Measurements from ENCODE around the gene ST3GAL5.
"Not testable (repeated sequence)": the region's sequence is repeated elsewhere in the genome, so short reads cannot be mapped to it uniquely, and the experiment has no call there.

The ST3GAL5 gene

GRCh38 chr2:85888684-85889626, at the start of gene ST3GAL5:
Gene ST3GAL5, minus strand, starts transcription at chr2:85888990. Its CDS starts 85 bp downstream, at chr2:85888905.
- DNase-seq, result peak; percentile 81

DNA sequence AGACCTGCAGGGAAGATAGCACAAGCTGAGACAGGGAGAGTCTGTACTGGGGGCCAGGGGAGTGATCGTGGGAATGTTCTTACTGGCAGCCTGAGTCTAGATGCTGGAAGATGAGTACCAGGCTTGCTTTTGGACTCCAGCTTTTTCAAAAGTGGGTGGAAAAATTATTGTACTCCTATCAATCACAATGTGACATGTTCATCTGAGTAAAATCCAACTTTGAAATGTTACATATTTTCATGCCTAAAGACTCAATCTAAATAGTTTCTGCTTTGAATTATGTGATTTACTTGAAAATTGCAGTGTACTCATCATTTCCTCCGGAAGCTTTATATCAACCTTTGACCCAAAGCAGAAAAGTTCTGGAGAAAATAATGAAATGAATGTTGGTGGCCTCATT, 49.7 kb upstream of the ST3GAL5 start:
- DNase-seq, result no peak

DNA sequence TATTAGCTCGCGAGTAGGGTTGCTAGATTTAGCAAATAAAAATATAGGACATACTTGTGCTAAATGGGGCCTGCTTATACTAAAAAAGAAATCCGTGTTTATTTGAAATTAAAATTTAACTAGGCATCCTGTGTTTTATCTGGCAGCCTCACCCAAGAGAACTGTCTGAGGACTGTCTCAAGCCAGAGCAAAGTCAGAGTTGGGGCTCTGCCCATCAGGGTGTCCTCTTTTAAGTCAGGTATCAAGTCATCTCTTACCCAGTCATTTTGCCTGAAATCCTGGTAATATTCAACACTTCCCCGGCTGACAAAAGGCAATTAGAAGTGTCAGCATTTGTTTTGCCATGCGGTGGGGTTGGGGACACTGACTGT, 48.3 kb upstream of the ST3GAL5 start:
- no peak for DNase-seq

- no peak for DNase-seq
Observed at GRCh38 chr2:85936421-85937068, 47.8 kb upstream of the ST3GAL5 start.

DNA sequence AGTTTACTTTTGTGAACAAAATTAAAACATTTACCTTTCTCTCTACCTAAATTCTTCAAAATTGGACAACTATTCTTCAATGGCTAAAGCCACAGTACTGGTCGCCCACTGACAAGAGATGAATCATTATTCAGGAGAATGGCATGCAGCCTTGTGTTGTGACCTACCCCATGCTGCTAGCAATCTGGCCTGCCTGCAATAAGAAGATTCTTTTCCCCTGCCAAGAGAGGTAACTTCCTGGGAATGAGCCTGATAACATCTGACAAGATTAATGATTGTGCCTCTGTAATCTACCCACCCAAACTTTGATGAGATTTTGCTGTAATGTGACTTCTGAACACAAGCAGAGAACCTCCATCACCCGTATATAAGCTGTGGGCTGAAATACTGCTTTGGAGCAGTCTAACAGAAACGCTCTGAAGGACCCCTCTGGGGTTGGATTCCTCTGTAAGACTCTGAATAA, 47.0 kb upstream of the ST3GAL5 start:
- DNase-seq, result no peak

DNA sequence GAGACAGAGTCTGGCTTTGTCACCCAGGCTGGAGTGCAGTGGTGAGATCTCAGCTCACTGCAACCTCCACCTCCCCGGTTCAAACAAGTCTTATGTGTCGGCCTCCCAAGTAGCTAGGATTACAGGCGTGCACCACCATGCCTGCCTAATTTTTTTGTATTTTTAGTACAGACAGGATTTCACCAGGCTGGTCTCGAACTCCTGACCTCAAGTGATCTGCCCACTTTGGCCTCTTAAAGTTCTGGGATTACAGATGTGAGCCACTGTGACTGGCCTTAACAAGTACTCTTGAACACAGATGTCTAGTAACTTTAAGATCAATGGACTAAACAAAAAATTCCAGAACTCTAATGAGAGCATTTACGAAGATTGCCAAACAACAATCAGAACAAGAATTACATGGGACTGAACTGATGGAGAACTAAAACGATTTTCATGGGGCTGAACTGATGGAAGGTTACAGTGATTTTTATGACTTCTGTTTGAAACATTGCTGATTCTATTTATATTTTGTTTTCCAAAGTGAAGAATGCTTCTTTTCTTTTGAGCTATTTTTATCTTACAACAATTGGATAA, 46.5 kb upstream of the ST3GAL5 start:
- DNase-seq, result no peak

DNA sequence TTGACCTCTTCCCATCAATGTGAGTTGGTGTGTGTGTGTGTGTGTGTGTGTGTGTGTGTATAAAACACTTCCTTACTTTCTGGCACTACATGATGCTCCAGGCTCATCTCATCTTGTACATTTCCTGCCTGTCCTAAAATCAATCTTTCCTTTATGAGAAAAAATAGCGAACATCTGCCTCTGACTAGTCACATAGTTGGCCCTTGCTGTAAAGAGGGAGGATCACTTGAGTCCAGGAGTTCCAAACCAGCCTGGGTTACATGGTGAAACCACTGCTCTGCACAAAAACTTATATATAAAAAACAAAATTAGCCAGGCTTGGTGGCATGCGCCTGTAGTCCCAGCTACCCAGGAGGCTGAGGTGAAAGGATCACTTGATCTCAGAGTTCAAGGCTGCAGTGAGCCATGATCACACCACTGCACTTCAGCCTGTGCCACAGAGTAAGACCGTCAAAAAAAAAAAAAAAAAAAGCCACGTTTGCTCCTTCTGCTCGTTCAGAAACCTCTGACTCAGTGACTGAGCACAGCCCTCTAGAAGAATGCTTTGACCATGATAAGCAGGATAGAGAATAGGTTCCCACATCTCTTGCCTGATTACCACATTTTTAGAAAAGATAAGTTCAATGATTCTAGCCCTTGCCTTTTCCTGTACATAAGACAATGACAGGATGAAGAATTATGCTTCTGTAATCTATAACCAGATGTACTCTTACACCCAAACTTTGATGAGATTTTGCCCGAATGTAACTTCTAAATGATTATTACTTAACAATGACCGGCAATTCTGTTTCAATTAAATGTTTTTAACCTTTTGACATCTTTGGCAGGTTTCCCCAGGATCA, 45.2 kb upstream of the ST3GAL5 start:
- DNase-seq, result no peak

GRCh38 chr2:85931151-85931550, 42.4 kb upstream of the ST3GAL5 start:
- DNase-seq, result not testable (repeated sequence)

- DNase-seq, result no peak
Observed at GRCh38 chr2:85930129-85931124, 41.6 kb upstream of the ST3GAL5 start.

DNA sequence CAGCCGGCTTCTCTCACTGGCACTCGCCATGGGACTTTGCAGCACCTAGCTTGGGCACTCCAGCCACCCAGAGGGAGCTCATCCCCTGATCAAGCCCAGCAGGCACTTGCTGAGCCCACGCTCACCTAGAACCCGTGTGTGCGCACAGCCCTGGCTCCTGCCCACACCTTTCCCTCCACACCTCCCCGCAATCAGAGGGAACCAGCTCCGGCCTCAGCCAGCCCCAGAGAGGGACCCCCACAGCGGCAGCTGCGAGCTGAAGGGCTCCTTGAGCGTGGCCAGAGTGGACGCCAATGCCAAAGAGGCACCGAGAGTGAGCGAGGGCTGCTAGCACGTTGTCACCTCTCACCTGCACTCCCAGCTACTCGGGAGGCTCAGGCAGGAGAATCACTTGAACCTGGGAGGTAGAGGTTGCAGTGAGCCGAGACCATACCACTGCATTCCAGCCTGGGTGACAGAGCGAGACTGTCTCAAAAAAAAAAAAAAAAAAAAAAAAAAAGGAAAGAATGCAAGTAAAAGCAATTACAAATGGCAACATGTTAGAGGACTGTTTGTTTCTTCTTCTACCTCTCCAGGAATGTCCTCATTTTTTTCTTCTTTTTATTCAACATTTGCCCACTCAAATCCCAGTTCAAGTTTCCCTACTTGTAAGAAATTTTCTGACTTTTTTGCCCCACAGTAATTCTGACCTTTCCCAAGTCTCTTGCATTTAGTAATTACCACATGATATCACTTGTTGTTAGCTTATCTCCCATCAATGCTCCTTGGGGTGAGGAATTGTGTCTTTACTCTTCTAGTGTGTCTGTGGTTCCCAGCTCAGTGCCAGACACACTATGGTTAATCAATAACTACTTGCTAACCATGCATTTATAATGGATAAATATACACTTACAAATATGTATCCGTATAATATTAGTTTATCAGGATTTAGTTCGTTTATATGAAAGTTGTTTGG, 40.6 kb upstream of the ST3GAL5 start:
- no peak for DNase-seq

GRCh38 chr2:85926931-85927661, 38.3 kb upstream of the ST3GAL5 start:
- no peak for DNase-seq

GRCh38 chr2:85926526-85926925, 37.7 kb upstream of the ST3GAL5 start:
- DNase-seq, result no peak

GRCh38 chr2:85925216-85925671, 36.5 kb upstream of the ST3GAL5 start:
- DNase-seq, result no peak

DNA sequence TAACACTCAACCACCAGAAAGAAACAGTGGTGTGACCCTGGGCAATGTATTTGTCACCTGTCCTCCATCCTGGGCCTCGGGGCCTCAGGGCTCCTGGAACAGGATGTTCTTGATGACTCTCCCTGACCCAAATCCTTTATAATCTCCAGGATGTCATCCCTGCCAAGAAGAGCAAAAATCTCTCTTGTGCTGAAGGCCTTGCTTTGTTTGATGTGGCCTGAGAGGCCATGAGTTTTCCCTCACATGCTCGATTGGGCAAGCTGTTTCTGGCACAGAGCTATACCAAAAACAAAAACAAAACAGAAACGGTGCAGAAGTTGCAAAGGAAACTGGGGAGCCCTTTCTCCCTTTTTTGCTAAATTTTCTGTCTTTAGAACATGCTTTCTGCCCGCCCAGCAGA, 35.7 kb upstream of the ST3GAL5 start:
- no peak for DNase-seq

GRCh38 chr2:85922199-85922598, 33.4 kb upstream of the ST3GAL5 start:
- no peak for DNase-seq

DNA sequence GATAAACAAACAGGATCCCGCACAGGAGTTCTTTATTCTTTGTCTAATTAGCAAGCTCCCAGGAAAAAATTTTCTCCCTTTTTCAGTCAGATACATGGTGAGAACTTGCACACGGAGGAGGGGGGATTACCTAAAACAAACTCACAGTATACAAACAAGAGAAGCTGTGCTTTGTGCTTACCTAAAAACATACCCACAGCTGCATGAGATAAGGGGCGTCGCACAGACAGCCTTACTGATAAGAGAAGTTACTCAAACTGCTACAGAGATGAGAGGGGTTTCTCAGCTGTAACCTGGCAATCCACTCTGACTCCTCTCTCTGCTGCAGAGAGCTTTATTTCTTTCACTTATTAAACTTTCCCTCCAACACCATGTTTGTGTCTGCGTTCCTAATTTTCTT, 32.9 kb upstream of the ST3GAL5 start:
- DNase-seq, result no peak

DNA sequence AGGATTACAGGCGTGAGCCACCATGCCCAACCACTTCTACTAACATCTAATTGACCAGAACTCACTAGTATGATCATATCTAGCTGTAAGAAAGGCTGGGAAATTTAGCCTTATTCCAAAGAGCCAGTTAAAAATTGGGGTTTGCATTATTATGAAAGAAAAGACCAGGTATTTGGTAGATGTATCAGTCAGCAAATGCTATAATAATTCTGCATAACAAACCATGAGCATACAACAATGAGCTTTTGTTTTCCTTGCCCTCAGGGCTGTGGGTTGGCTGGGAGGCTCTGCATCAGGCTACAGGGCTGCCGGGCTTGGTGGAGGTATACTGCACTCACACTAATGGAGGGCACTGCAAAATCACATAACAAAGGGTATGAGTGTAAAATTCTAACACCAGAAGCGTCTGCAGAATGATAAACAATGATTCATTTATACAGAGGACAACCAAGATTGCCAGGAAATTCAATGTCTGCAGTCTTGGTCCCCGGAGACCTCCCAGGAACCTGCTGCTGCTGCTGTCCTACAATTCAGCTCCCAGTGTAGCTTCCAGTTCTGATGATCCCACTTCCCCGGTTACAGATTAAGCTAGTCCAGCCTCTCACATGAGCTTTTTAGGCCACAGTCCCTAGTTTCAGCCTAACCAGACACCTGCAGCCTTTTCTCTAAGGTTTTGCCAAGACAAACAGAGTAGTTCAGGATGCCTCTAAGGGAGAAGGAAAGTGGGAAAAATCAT, 32.2 kb upstream of the ST3GAL5 start:
- no peak for DNase-seq

GRCh38 chr2:85917887-85918795, 29.4 kb upstream of the ST3GAL5 start:
- no peak for DNase-seq

Measured in GDM1 (cell line).